Small intestine (tissue), 7 donors: ENCODE data around the gene STK10. TPM values are rescaled to one million over a fixed set of nuclear protein-coding genes. Genes with fewer than 3 reads are reported as not detected.
"Not testable (repeated sequence)": the region's sequence is repeated elsewhere in the genome, so short reads cannot be mapped to it uniquely, and the experiment has no call there.

Source experiments
- DNase-seq, 2 donors: peaks; one replicate each; pipeline versions ENCODE4 v3.0.0 to v3.0.0-alpha.2; 2013
- FAIRE-seq: peaks from 2 replicates; lab custom pipeline; 2012; peaks lifted over from hg19 to GRCh38; lab: Jason Lieb, UNC
- H3K27ac ChIP-seq, 3 donors: one replicate each; pipeline ENCODE4 v1.5.1; 2013; ENCODE audit warnings: low read length in 2 of 3, mild to moderate bottlenecking in 2 of 3, control low read depth in 1 of 3, inconsistent platforms in 1 of 3, low read depth in 1 of 3, moderate library complexity in 1 of 3
- H3K27me3 ChIP-seq, 3 donors: one replicate each; pipeline ENCODE4 v1.6.1; 2013; ENCODE audit warnings: low read length in 3 of 3, inconsistent platforms in 1 of 3; ENCODE audit not compliant: control insufficient read depth in 3 of 3, insufficient read depth in 3 of 3
- H3K36me3 ChIP-seq, 3 donors: one replicate each; pipeline ENCODE4 v1.6.1; 2013; ENCODE audit warnings: low read length in 3 of 3, inconsistent platforms in 1 of 3, low read depth in 1 of 3, mild to moderate bottlenecking in 1 of 3, moderate library complexity in 1 of 3; ENCODE audit not compliant: control insufficient read depth in 3 of 3, insufficient read depth in 2 of 3
- H3K4me1 ChIP-seq, 3 donors: one replicate each; pipeline ENCODE4 v1.6.1; 2013; ENCODE audit warnings: low read length in 2 of 3, inconsistent platforms in 1 of 3, low read depth in 1 of 3, mild to moderate bottlenecking in 1 of 3, moderate library complexity in 1 of 3; ENCODE audit not compliant: control insufficient read depth in 3 of 3, insufficient read depth in 2 of 3
- H3K4me3 ChIP-seq, 3 donors: one replicate each; pipeline ENCODE4 v1.5.1; 2013; ENCODE audit warnings: low read length in 3 of 3, control low read depth in 1 of 3, inconsistent platforms in 1 of 3, low read depth in 1 of 3, mild to moderate bottlenecking in 1 of 3, moderate library complexity in 1 of 3
- H3K9me3 ChIP-seq, 2 donors: one replicate each; pipeline ENCODE4 v1.6.1; 2013; ENCODE audit warnings: low read depth in 1 of 2, low read length in 1 of 2; ENCODE audit not compliant: control insufficient read depth in 2 of 2, insufficient read depth in 1 of 2
- WGBS, 3 donors: extraction: QIAGEN DNeasy Blood & Tissue Kit; methylation state at CpG; one replicate each; pipeline ENCODE4 v1.1.7; 2013; 5-methylcytosine and 5-hydroxymethylcytosine counted together
- polyA plus RNA-seq, 4 donors: library from polyadenylated mRNA; stranded (reverse) in 3 of 4; unstranded in 1 of 4; fragments of 200-250 nt in 3 of 4; fragments of 120-200 nt in 1 of 4; gene quantifications; one replicate each; pipeline versions ENCODE4 v1.2.1 to v1.2.3, GENCODE V29; 2013
- donor health status: healthy with polysubstance abuse.
- donor health status: control.
- donor health status: control.
- donor health status: Bipolar disorder and iron deficiency.
- donor health status: healthy.

The STK10 gene
- polyA plus RNA-seq, 4 donors: 7.4 to 10.5 (median 9.1) TPM

GRCh38 chr5:172042183-172042582, 145.8 kb downstream of the STK10 start:
- no peak overlapping the region for H3K4me3 ChIP-seq
- WGBS, 3 donors: 87 to 91% (median 87%) methylated on average over 13 of the region's 13 CpGs
- H3K36me3 ChIP-seq: peaks cover 3 to 15% (median 3%) of the 10 kb centered on the region in 3 donors
- no peaks in the 10 kb centered on the region for H3K4me1 ChIP-seq
- no peak for FAIRE-seq
- no peak for DNase-seq
- H3K27me3 ChIP-seq: no peaks in the 10 kb centered on the region
- no peaks in the 10 kb centered on the region for H3K9me3 ChIP-seq
- H3K27ac ChIP-seq: no peak overlapping the region

DNA sequence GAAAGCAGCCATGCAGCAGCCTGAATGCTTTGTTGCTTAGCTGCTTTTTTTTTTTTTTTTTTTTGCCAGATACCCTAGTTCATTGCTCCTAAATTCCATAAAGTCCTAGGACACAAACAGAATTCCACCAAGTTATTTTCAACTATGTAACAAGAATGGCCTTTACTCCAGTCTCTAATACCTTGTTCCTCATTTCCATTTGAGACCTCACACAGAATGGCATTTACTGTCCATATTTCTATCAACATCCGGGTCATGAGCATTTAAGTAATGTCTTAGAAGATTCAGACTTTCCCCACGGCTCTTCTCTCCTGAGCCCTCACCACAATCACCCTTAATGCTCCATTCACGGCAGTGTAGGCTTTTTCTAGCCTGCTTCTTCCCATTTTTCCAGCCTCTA, 149.9 kb downstream of the STK10 start:
- no peak overlapping the region for H3K27ac ChIP-seq
- H3K36me3 ChIP-seq: no peaks in the 10 kb centered on the region
- WGBS, 3 donors: 74 to 88% (median 81%) methylated on average over 3 of the region's 3 CpGs
- no peaks in the 10 kb centered on the region for H3K27me3 ChIP-seq
- no peaks in the 10 kb centered on the region for H3K4me1 ChIP-seq
- H3K4me3 ChIP-seq: no peak overlapping the region
- FAIRE-seq (no peak), DNase-seq (no peak)
- H3K9me3 ChIP-seq: no peaks in the 10 kb centered on the region

DNA sequence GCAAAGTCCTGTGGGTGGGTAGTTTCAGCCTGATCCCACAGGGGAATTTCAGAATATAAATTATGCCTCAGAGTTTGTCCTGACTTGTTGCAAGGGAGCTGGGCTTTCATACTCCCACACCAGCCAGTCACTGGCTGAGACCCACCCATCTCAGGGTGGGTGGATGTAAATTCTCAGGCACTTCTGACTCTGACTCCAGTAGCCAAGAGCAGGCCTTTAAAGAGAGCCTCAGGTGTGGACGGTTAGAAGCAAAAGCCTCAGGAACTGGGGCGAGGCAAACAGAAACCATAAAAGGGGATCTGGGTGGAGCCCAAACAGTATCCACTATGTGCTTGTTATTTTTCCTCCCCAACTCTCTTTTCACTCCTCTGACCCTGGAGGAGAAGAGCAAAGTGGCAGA, 153.0 kb downstream of the STK10 start:
- H3K9me3 ChIP-seq: peaks cover 0 to 5% of the 10 kb centered on the region in 2 donors
- no peaks in the 10 kb centered on the region for H3K4me1 ChIP-seq
- H3K36me3 ChIP-seq: no peaks in the 10 kb centered on the region
- H3K27me3 ChIP-seq: no peaks in the 10 kb centered on the region
- no peak overlapping the region for H3K27ac ChIP-seq
- 8 to 33% (median 13%) methylated on average over 2 of the region's 2 CpGs for WGBS, 3 donors
- no peak overlapping the region for H3K4me3 ChIP-seq
- DNase-seq: no peak
- no peak for FAIRE-seq

DNA sequence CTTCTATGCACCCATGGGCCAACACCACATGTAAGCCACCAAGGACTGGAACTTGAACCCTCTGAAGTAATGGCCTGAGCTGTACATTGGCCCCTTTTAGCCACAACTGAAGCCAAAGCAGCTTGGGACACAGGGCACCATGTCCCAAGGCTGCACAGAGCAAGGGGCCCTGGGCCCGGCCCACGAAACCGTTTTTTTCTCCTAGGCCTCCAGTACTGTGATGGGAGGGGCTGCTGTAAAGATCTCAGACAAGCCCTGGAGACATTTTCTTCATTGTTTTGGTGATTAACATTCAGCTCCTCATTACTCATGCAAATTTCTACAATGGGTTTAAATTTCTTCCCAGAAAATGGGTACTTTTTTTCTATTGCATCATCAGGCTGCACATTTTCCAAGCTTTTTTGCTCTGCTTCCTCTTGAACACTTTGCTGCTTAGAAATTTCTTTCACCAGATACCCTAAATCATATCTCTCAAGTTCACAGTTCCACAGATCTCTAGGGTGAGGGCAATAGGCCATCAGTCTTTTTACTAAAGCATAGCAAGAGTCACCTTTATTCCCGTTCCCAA, 156.0 kb downstream of the STK10 start:
- no peak for FAIRE-seq

DNA sequence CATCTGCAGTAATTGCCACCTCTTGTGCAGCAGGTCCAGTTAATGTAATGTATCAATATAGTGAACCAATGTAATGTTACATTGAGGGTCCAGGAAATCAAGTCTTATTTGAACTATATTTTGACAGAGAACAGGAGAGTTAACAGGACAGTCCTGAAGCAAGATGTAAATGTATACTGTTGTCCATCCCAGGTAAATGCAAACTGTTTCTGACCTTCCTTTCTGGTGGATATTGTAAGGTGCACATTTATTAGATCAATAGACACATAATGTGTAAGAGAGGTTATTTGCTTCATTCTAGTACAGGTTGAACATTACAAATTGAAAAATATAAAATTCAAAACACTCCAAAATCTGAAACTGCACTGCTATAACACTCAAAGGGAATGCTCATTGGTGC, 158.1 kb downstream of the STK10 start:
- no peaks in the 10 kb centered on the region for H3K27me3 ChIP-seq
- no peaks in the 10 kb centered on the region for H3K4me1 ChIP-seq
- H3K36me3 ChIP-seq: no peaks in the 10 kb centered on the region
- no peak overlapping the region for H3K27ac ChIP-seq
- no peak for DNase-seq
- H3K4me3 ChIP-seq: no peak overlapping the region
- no peak for FAIRE-seq
- peaks cover 0 to 5% of the 10 kb centered on the region in 2 donors for H3K9me3 ChIP-seq

More for the DNA sequence above, 156.0 kb downstream of the STK10 start:
- DNase-seq: no peak
- WGBS, 3 donors: 90 to 98% (median 94%) methylated on average over 4 of the region's 4 CpGs
- no peaks in the 10 kb centered on the region for H3K36me3 ChIP-seq
- H3K4me1 ChIP-seq: no peaks in the 10 kb centered on the region
- H3K4me3 ChIP-seq: no peak overlapping the region
- no peaks in the 10 kb centered on the region for H3K27me3 ChIP-seq
- no peak overlapping the region for H3K27ac ChIP-seq
- H3K9me3 ChIP-seq: peaks cover 0 to 5% of the 10 kb centered on the region in 2 donors

DNA sequence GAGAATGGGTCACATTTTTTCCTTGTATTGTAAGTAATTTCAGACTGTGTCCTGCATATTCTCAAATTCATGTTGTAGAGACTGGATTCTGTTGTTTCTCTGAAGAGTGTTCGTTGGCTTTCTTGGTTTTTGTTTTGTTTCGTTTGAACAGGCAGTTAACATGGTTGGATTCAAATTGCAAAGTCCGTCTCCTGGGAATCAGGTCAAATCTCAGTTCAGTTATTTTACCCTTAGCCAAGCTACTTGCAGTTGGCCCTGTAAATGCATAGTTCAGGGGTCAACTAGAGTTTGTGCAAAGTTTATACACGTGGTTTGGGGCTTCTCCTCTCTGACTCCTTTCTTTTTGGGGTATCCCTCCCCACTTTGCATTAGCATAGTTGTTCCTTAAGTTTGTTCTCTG, 159.9 kb downstream of the STK10 start:
- 28 to 55% (median 40%) methylated on average over 4 of the region's 4 CpGs for WGBS, 3 donors
- Histone ChIP-seq H3K4me1 (no peaks in the 10 kb centered on the region), H3K9me3 (peaks cover 0 to 5% of the 10 kb centered on the region in 2 donors), H3K27ac (no peak overlapping the region), H3K4me3 (no peak overlapping the region), H3K36me3 (no peaks in the 10 kb centered on the region), H3K27me3 (no peaks in the 10 kb centered on the region)
- FAIRE-seq (no peak), DNase-seq (peak; percentile 9 to 18)

DNA sequence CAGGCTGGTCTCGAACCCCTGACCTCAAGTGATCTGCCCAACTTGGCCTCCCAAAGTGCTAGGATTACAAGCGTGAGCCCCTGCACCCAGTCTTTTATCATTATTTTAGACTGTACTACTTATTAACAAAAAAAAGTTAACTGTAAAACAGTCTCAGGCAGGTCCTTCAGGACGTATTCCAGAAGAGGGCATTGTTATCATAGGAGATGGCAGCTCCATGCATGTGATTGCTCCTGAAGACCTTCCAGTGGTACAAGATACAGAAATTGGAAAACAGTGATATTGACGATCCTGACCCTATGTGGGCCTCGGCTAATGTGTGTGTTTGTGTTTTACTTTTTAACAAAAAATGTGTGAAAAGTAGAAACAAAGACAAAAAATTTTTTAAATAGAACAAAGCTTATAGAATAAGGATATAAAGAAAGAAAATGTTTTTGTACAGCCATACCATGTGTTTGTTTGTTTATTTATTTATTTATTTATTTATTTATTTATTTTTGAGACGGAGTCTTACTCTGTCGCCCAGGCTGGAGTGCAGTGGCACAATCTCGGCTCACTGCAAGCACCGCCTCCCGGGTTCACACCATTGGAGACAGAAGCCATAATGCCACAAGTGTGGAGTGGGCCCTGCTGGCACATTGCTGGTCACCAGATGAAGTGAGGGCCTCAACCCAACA, 167.8 kb downstream of the STK10 start:
- H3K27me3 ChIP-seq, H3K4me3 ChIP-seq, DNase-seq, H3K4me1 ChIP-seq, H3K9me3 ChIP-seq, H3K27ac ChIP-seq, H3K36me3 ChIP-seq, FAIRE-seq: not testable (repeated sequence)
- WGBS, 3 donors: 80 to 85% (median 84%) methylated on average over 10 of the region's 10 CpGs

DNA sequence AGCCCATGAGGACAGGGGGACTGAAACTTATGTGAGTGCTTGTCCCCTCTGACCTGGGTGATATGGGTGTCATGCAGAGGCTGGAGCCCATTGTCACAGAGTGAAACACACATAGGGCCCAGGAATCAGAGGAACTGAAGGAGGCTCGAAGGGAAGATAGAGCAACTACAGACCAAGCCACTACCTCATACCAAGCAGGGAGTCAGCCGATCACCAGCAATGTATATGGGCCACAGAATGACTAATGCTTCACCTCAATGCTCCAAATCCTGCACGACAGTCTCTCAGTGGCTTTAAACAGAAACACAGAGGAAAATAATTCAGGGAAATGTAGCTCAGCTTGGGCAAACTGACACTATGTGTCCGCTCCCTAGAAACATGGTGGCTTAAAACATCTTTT, 172.7 kb downstream of the STK10 start:
- no peaks in the 10 kb centered on the region for H3K9me3 ChIP-seq
- H3K4me3 ChIP-seq: no peak overlapping the region
- H3K4me1 ChIP-seq: no peaks in the 10 kb centered on the region
- no peak overlapping the region for H3K27ac ChIP-seq
- DNase-seq: no peak
- H3K27me3 ChIP-seq: no peaks in the 10 kb centered on the region
- 85 to 92% (median 86%) methylated on average over 4 of the region's 4 CpGs for WGBS, 3 donors
- FAIRE-seq: no peak
- no peaks in the 10 kb centered on the region for H3K36me3 ChIP-seq
